Aorta (tissue), 5 donors: Measurements from ENCODE around the gene AOC1. TPM values are rescaled to one million over a fixed set of nuclear protein-coding genes. Genes with fewer than 3 reads are reported as not detected.
"Not testable (repeated sequence)": the region's sequence is repeated elsewhere in the genome, so short reads cannot be mapped to it uniquely, and the experiment has no call there.

ENCODE experiments used
- ATAC-seq: fragments of 200-7000 bp; cut with Tn5 transposase; one replicate; pipeline ENCODE4 v1.9.1; 2022; ENCODE audit warnings: moderate library complexity; ENCODE audit not compliant: low FRiP score
- DNase-seq, 2 donors: peaks; one replicate each; pipeline ENCODE4 v3.0.0-alpha.2; 2020
- H3K27ac ChIP-seq, 2 donors: one replicate each; pipeline ENCODE4 v1.5.1; 2013; ENCODE audit warnings: low read length in 2 of 2, mild to moderate bottlenecking in 2 of 2, moderate library complexity in 2 of 2, control low read depth in 1 of 2, inconsistent platforms in 1 of 2, low read depth in 1 of 2
- H3K27me3 ChIP-seq, 2 donors: one replicate each; pipeline ENCODE4 v1.6.1; 2013; ENCODE audit warnings: control low read depth in 1 of 2, low read length in 1 of 2, mild to moderate bottlenecking in 1 of 2, moderate library complexity in 1 of 2; ENCODE audit not compliant: insufficient read depth in 2 of 2, control insufficient read depth in 1 of 2
- H3K36me3 ChIP-seq, 2 donors: one replicate each; pipeline ENCODE4 v1.6.1; 2013; ENCODE audit warnings: control low read depth in 1 of 2, low read length in 1 of 2, mild to moderate bottlenecking in 1 of 2; ENCODE audit not compliant: insufficient read depth in 2 of 2, control insufficient read depth in 1 of 2
- H3K4me1 ChIP-seq, 2 donors: one replicate each; pipeline ENCODE4 v1.6.1; 2013; ENCODE audit warnings: low read length in 2 of 2, control low read depth in 1 of 2, mild to moderate bottlenecking in 1 of 2, moderate library complexity in 1 of 2; ENCODE audit not compliant: insufficient read depth in 2 of 2, control insufficient read depth in 1 of 2
- H3K4me3 ChIP-seq, 2 donors: one replicate each; pipeline ENCODE4 v1.5.1; 2013; ENCODE audit warnings: low read length in 2 of 2, control low read depth in 1 of 2, mild to moderate bottlenecking in 1 of 2
- H3K9me3 ChIP-seq: one replicate; pipeline ENCODE4 v1.6.1; 2013; ENCODE audit warnings: mild to moderate bottlenecking, low read length; ENCODE audit not compliant: control insufficient read depth
- WGBS, 2 donors: extraction: QIAGEN DNeasy Blood & Tissue Kit; methylation state at CpG; one replicate each; pipeline ENCODE4 v1.1.7; 2013; 5-methylcytosine and 5-hydroxymethylcytosine counted together
- intact Hi-C, 2 donors: fragments of 100-400 bp; cut with DNase I; formaldehyde crosslinking; loops; one replicate each; pipeline versions ENCODE4 v1.14.2 to v1.15.0; 2022
- polyA plus RNA-seq, 2 donors: library from polyadenylated mRNA; stranded (reverse); fragments of 200-250 nt; gene quantifications; one replicate each; pipeline ENCODE4 v1.2.3, GENCODE V29; 2013
- total RNA-seq, 2 donors: library from RNA; stranded (reverse); fragmentation: NEBNext Ultra II Directional; extraction: Animal tissue kit (Norgen Biotek cat#: 25700); gene quantifications; one replicate each; pipeline ENCODE4 v1.2.1, GENCODE V29; 2021
- donor health status: healthy with polysubstance abuse.
- donor health status: Bipolar disorder and iron deficiency.
- donor health status: DM: no; HTN: no; CAD: no.
- donor health status: DM: no; HTN: no; CAD: no.
- donor health status: DM: yes; HTN: yes; CAD: no.

The AOC1 gene
- total and polyA plus RNA-seq, 4 donors: 0.23 to 17.9 (median 0.72) TPM; not detected in 1

DNA sequence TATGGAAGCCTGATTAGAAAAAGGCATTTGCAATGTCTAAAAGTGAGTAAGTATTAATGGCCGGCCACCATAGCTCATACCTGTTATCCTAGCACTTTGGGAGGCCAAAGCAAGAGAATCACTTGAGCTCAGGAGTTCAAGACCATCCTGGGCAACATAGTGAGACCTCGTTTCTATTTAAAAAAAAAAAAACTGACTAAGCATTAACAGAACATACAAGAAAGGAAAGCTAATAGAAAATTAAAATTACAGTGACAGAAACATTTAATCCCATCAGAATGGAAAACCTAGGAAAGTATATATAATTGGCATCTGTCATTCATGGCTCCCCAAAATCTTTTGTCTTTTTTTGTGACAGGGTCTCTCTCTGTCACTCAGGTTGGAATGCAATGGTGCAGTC is 55.9 kb downstream of the AOC1 start:
- H3K4me1 ChIP-seq: peaks cover 0 to 3% of the 10 kb centered on the region in 2 donors
- H3K4me3 ChIP-seq: no peak overlapping the region
- intact Hi-C loops: no loop called here
- H3K9me3 ChIP-seq: no peaks in the 10 kb centered on the region
- DNase-seq (no peak), ATAC-seq (no peak)
- H3K27me3 ChIP-seq: no peaks in the 10 kb centered on the region
- H3K27ac ChIP-seq: no peak overlapping the region
- no peaks in the 10 kb centered on the region for H3K36me3 ChIP-seq
- 83 to 86% methylated on average over 2 of the region's 2 CpGs for WGBS, 2 donors

DNA sequence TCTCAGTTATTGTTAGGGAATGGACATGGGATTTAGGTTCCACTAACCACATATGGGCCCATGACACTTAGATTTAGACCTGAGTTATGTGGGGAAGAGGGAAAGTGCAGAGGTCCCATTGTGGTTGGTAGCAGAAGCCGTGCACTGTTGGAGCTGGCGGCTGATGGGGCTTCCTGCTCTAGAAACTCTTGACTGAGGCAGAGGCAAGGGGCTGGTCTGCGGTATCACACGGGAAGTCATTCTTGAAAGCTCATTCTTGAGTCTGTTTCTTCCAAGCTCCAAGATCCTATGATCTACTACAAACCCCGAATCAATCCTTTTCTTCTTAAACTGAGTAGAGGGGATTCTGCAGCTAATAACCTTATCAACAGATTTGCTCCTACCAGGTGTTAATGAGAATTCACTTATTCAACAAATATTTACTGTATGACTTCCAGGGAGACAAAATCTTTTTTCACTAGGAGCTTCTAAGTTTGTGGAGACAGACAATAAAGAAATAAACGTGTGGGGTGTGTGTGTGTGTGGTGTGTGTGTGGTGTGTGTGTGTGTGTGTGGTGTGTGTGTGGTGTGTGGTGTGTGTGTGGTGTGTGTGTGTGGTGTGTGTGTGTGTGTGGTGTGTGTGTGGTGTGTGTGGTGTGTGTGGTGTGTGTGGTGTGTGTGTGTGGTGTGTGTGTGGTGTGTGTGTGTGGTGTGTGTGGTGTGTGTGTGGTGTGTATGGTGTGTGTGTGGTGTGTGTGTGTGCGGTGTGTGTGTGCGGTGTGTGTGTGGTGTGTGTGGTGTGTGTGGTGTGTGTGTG is 57.1 kb downstream of the AOC1 start:
- no peak for DNase-seq
- intact Hi-C loops: no loop called here
- no peak overlapping the region for H3K27ac ChIP-seq
- no peak overlapping the region for H3K4me3 ChIP-seq
- H3K4me1 ChIP-seq: no peaks in the 10 kb centered on the region
- no peaks in the 10 kb centered on the region for H3K9me3 ChIP-seq
- 75 to 82% methylated on average over 6 to 8 of the region's 8 CpGs for WGBS, 2 donors
- H3K27me3 ChIP-seq: no peaks in the 10 kb centered on the region
- no peaks in the 10 kb centered on the region for H3K36me3 ChIP-seq
- no peak for ATAC-seq

GRCh38 chr7:150910305-150910995 is 58.1 kb downstream of the AOC1 start:
- H3K27ac ChIP-seq, ATAC-seq, H3K4me3 ChIP-seq, H3K4me1 ChIP-seq, H3K9me3 ChIP-seq, H3K36me3 ChIP-seq, intact Hi-C loops, DNase-seq, H3K27me3 ChIP-seq: not testable (repeated sequence)
- WGBS, 2 donors: 76 to 77% methylated on average over 7 to 8 of the region's 8 CpGs

DNA sequence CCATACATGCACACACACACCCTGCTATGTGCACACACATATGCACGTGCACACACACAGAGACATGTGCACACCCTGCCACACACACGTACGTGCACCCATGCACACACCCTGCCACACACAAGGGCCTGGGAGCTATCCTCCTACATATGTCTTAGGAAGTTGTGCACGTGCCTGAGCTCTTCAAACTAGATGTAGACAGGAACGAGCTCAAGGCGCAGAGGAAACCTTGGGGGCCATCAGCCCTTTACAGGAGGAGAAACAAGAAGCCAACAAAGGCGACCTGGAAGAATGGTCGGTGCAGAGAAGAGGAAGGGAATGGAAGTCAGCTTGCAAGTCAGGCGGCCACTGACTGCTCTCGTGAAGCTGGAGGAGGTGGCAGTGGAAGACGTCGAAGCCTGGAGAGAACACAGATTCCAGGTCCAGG is 58.7 kb downstream of the AOC1 start:
- ATAC-seq (no peak), DNase-seq (no peak)
- 59 to 60% methylated on average over 12 of the region's 12 CpGs for WGBS, 2 donors
- H3K4me3 ChIP-seq: no peak overlapping the region
- no peaks in the 10 kb centered on the region for H3K27me3 ChIP-seq
- H3K36me3 ChIP-seq: no peaks in the 10 kb centered on the region
- intact Hi-C loops: no loop called here
- H3K27ac ChIP-seq: no peak overlapping the region
- no peaks in the 10 kb centered on the region for H3K9me3 ChIP-seq
- H3K4me1 ChIP-seq: no peaks in the 10 kb centered on the region

Other genes starting within 250 kb of the AOC1 start
- gene GIMAP6, start 220.1 kb upstream of the AOC1 start, total RNA-seq: 10 to 100 TPM; 31.7 to 49.2 TPM
- gene GIMAP6, start 220.1 kb upstream of the AOC1 start, polyA plus RNA-seq: 10 to 100 TPM in 1 of 2 donors, 1 to 10 TPM in 1; 3.0 to 10.3 TPM
- gene GIMAP2, start 166.8 kb upstream of the AOC1 start, total RNA-seq: 10 to 100 TPM; 11.5 to 24.7 TPM
- gene GIMAP2, start 166.8 kb upstream of the AOC1 start, polyA plus RNA-seq: 1 to 10 TPM; 2.2 to 9.8 TPM
- gene GIMAP1, start 135.9 kb upstream of the AOC1 start, total RNA-seq: 10 to 100 TPM in 1 of 2 donors, 1 to 10 TPM in 1; 5.4 to 11.6 TPM
- 1 to 10 TPM in 1 of 2 donors, under 1 TPM in 1; 0.95 to 4.3 TPM for gene GIMAP1, start 135.9 kb upstream of the AOC1 start, polyA plus RNA-seq
- gene GIMAP5, start 115.1 kb upstream of the AOC1 start, total RNA-seq: 10 to 100 TPM; 18.8 to 29.4 TPM
- gene GIMAP5, start 115.1 kb upstream of the AOC1 start, polyA plus RNA-seq: 10 to 100 TPM in 1 of 2 donors, 1 to 10 TPM in 1; 3.1 to 14.5 TPM
- gene TMEM176B, start 52.2 kb upstream of the AOC1 start, total RNA-seq: 10 to 100 TPM; 34.3 to 85.5 TPM
- 10 to 100 TPM in 1 of 2 donors, 1 to 10 TPM in 1; 6.5 to 26.8 TPM for gene TMEM176B, start 52.2 kb upstream of the AOC1 start, polyA plus RNA-seq
- gene TMEM176A, start 51.7 kb upstream of the AOC1 start, total RNA-seq: 10 to 100 TPM; 30.7 to 77.7 TPM
- gene TMEM176A, start 51.7 kb upstream of the AOC1 start, polyA plus RNA-seq: 10 to 100 TPM in 1 of 2 donors, 1 to 10 TPM in 1; 3.7 to 43.3 TPM
- 1 to 10 TPM in 1 of 2 donors, under 1 TPM in 1; 0.65 to 2.4 TPM for gene KCNH2, start 125.8 kb downstream of the AOC1 start, total RNA-seq
- under 1 TPM; 0.23 to 0.63 TPM for gene KCNH2, start 125.8 kb downstream of the AOC1 start, polyA plus RNA-seq
- 10 to 100 TPM; 28.1 to 32.4 TPM for gene NOS3, start 138.5 kb downstream of the AOC1 start, total RNA-seq
- 10 to 100 TPM in 1 of 2 donors, under 1 TPM in 1; 0.63 to 17.3 TPM for gene NOS3, start 138.5 kb downstream of the AOC1 start, polyA plus RNA-seq
- gene ATG9B, start 172.0 kb downstream of the AOC1 start, total RNA-seq: under 1 TPM in 1 of 2 donors, not detected in 1; 0.12 TPM
- not detected for gene ATG9B, start 172.0 kb downstream of the AOC1 start, polyA plus RNA-seq
- 10 to 100 TPM; 18.7 to 30.8 TPM for gene ABCB8, start 175.9 kb downstream of the AOC1 start, total RNA-seq
- gene ABCB8, start 175.9 kb downstream of the AOC1 start, polyA plus RNA-seq: 10 to 100 TPM in 1 of 2 donors, 1 to 10 TPM in 1; 5.5 to 39.7 TPM
- 1 to 10 TPM; 1.7 to 2.9 TPM for gene ASIC3, start 196.0 kb downstream of the AOC1 start, total RNA-seq
- 1 to 10 TPM in 1 of 2 donors, not detected in 1; 7.1 TPM for gene ASIC3, start 196.0 kb downstream of the AOC1 start, polyA plus RNA-seq
- 1 to 10 TPM; 4.1 to 6.6 TPM for gene CDK5, start 205.4 kb downstream of the AOC1 start, total RNA-seq
- 1 to 10 TPM; 6.0 to 8.9 TPM for gene CDK5, start 205.4 kb downstream of the AOC1 start, polyA plus RNA-seq
- gene SLC4A2, start 207.1 kb downstream of the AOC1 start, total RNA-seq: 100 to 1,000 TPM; 118 to 128 TPM
- gene SLC4A2, start 207.1 kb downstream of the AOC1 start, polyA plus RNA-seq: 100 to 1,000 TPM in 1 of 2 donors, 10 to 100 TPM in 1; 37.1 to 215 TPM
- gene FASTK, start 228.3 kb downstream of the AOC1 start, total RNA-seq: 10 to 100 TPM; 45.6 to 56.6 TPM
- gene FASTK, start 228.3 kb downstream of the AOC1 start, polyA plus RNA-seq: 100 to 1,000 TPM in 1 of 2 donors, 10 to 100 TPM in 1; 58.4 to 216 TPM
- 10 to 100 TPM; 32.7 to 33.9 TPM for gene TMUB1, start 231.0 kb downstream of the AOC1 start, total RNA-seq
- gene TMUB1, start 231.0 kb downstream of the AOC1 start, polyA plus RNA-seq: 10 to 100 TPM; 19.0 to 72.4 TPM
- 100 to 1,000 TPM in 1 of 2 donors, 10 to 100 TPM in 1; 60.6 to 115 TPM for gene AGAP3, start 234.0 kb downstream of the AOC1 start, total RNA-seq
- gene AGAP3, start 234.0 kb downstream of the AOC1 start, polyA plus RNA-seq: 100 to 1,000 TPM in 1 of 2 donors, 10 to 100 TPM in 1; 21.5 to 105 TPM